Esophagus muscularis mucosa (tissue), 4 donors: ENCODE results near the gene CIAO2A.

Experiments
- CTCF ChIP-seq, 3 experiments: fragments of 200-600 bp in 2 of 3; fragments of 450-650 bp in 1 of 3; sonication (generic) in 2 of 3; IDR thresholded peaks; one replicate each; pipeline ENCODE4 v1.5.1; 2017 to 2019; ENCODE audit warnings: antibody characterized with exemption in 3 of 3, mild to moderate bottlenecking in 2 of 3, moderate library complexity in 1 of 3
- EP300 ChIP-seq: sonication (generic); formaldehyde crosslinking; IDR thresholded peaks from one replicate; pipeline ENCODE4 v1.6.1; 2017; ENCODE audit warnings: antibody characterized with exemption
- POLR2A ChIP-seq: fragments of 450-650 bp; IDR thresholded peaks from one replicate; pipeline ENCODE4 v1.6.1; 2017; ENCODE audit warnings: antibody characterized with exemption, moderate library complexity, mild to moderate bottlenecking, low read depth
- POLR2AphosphoS5 ChIP-seq, 2 donors: sonication (generic); formaldehyde crosslinking; IDR thresholded peaks; one replicate each; pipeline ENCODE4 v1.6.1; 2017; ENCODE audit warnings: antibody characterized with exemption in 2 of 2

- TF ChIP-seq CTCF (IDR thresholded peaks at IDR 0.05): no peak
- TF ChIP-seq POLR2A: no peak
- TF ChIP-seq POLR2AphosphoS5 (IDR thresholded peaks at IDR 0.05): no peak
- no peak for TF ChIP-seq EP300
Observed at GRCh38 chr15:64134345-64134829, 40.7 kb upstream of the CIAO2A start.
